AG09319 (cell line): Measurements from ENCODE around the gene PUSL1.

Source experiments
- DNase-seq: peaks from one replicate; pipeline ENCODE4 v3.0.0-alpha.2; 2010; ENCODE audit warnings: low read depth; ENCODE audit errors: extremely low read depth
- CTCF ChIP-seq: IDR thresholded peaks from 2 replicates; pipeline ENCODE4 v1.5.1; 2011; ENCODE audit warnings: low read depth, mild to moderate bottlenecking, inconsistent platforms, low read length, moderate library complexity

Gene PUSL1

DNA sequence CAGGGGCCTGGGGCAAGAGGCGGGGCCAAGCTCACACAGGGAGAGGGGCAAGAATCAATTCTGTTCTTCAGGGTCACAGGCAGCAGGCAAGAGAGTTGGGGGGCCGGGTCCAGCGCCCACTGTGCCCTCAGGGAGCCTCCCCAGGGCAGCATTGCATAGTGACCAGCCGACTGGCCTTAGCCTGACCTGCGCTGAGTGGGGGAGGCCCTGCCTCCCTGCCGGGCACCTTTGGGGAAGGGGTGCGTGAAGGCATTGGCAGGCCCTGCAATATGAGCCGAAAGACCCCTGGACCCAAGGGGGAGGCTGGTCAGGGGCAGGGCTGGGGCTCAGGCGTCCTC lies 16.0 kb upstream of the PUSL1 start:
- TF ChIP-seq CTCF = no peak
- DNase-seq = no peak

DNA sequence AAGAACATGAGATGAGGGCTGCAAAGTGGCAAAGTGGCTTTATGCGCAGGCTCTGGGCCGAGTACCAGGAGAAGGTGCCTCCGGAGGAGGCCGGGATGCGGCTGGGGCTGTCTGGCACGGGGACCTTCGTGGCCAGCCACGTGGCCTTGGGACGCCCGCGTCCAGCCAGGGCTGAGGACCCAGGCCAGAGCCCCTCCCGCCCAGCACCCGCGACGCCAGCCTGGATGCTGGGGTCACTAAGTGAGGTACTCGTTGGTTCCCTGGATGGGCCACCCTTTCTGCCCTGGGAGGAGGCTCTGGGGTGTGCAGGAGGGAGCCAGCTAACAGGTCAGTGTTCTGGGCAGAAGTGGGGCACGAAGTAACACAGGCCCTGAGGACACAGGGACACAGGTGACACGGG lies 15.5 kb upstream of the PUSL1 start:
- no peak for TF ChIP-seq CTCF
- no peak for DNase-seq

- no peak for TF ChIP-seq CTCF
- DNase-seq = no peak
These were observed 14.8 kb upstream of the PUSL1 start for GRCh38 chr1:1293263-1294249.

- DNase-seq = no peak
- no peak for TF ChIP-seq CTCF
These were observed 14.0 kb upstream of the PUSL1 start for GRCh38 chr1:1294250-1294890.

- DNase-seq = no peak
- TF ChIP-seq CTCF = no peak
These were observed 13.1 kb upstream of the PUSL1 start for GRCh38 chr1:1295154-1295923.

- no peak for DNase-seq
- no peak for TF ChIP-seq CTCF
These were observed 12.0 kb upstream of the PUSL1 start for GRCh38 chr1:1296070-1297061.
